ENCODE measurements around the gene ZP3.

DNA sequence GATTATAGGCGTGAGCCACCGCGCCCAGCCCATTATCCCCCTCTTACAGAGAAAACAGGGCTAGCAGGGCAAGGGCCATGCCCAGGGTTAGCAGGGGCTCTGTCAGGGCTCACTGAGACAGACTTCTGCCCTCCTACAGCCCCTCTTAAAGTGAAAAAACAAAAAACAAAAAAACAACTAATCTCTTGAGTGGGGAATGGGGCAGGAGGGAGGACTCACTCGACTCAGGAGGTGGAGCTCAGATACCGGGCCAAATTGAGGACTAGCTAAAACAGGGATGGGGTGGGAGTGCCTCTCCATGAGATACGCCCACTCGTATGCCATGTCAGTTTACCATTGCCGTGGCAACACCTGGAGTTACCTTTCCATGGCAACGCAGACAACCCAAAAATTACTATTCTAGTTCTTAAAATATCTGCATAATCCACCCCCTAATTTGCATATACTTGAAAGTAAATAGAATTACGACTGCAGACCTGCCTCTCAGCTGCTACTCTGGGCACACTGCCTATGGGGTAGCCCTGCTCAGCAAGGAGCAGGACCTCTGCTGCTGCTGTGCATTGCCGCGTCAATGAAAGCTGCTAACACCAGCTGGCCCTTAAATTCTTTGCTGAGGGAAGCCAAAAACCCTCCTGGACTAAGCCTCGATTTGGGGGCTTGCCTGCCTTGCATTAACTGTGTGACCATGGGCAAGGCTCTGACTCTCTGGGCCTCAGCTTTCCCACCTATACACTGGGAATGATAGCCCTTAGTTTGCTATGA, 28.6 kb upstream of the ZP3 start:
- no peak for TF ChIP-seq EZH2 (IDR thresholded peaks at IDR 0.05; ENCODE audit: low read depth)
- TF ChIP-seq, protein P1, sequence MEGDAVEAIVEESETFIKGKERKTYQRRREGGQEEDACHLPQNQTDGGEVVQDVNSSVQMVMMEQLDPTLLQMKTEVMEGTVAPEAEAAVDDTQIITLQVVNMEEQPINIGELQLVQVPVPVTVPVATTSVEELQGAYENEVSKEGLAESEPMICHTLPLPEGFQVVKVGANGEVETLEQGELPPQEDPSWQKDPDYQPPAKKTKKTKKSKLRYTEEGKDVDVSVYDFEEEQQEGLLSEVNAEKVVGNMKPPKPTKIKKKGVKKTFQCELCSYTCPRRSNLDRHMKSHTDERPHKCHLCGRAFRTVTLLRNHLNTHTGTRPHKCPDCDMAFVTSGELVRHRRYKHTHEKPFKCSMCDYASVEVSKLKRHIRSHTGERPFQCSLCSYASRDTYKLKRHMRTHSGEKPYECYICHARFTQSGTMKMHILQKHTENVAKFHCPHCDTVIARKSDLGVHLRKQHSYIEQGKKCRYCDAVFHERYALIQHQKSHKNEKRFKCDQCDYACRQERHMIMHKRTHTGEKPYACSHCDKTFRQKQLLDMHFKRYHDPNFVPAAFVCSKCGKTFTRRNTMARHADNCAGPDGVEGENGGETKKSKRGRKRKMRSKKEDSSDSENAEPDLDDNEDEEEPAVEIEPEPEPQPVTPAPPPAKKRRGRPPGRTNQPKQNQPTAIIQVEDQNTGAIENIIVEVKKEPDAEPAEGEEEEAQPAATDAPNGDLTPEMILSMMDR (conservative IDR thresholded peaks at IDR 0.05): no peak

All from PC-9 (cell line).